T-helper 17 cell (primary cell): Measurements from ENCODE around the gene NUP153. TPM values are rescaled to one million over a fixed set of nuclear protein-coding genes. Genes with fewer than 3 reads are reported as not detected.

Source experiments
- ATAC-seq: fragments of 150-1000 bp; cut with Tn5 transposase; 2 replicates; pipeline ENCODE4 v1.10.0; 2021; ENCODE audit warnings: mild to moderate bottlenecking, moderate library complexity
- DNase-seq, 3 donors: peaks; one replicate each; pipeline versions ENCODE4 v3.0.0 to v3.0.0-alpha.2; 2020 to 2021
- H3K9me3 ChIP-seq: one replicate; pipeline ENCODE4 v1.7.0; 2013; ENCODE audit warnings: low read length, mild to moderate bottlenecking; ENCODE audit not compliant: control insufficient read depth, poor library complexity, severe bottlenecking
- H3K27ac Mint-ChIP-seq: one replicate; pipeline ENCODE4 v1.8.0; 2022; ENCODE audit warnings: mild to moderate bottlenecking, moderate library complexity, mixed read lengths
- H3K27me3 Mint-ChIP-seq: one replicate; pipeline ENCODE4 v1.8.0; 2022; ENCODE audit warnings: mixed read lengths
- H3K36me3 Mint-ChIP-seq: one replicate; pipeline ENCODE4 v1.8.0; 2022; ENCODE audit warnings: low read depth, mixed read lengths
- H3K4me1 Mint-ChIP-seq: one replicate; pipeline ENCODE4 v1.8.0; 2022; ENCODE audit warnings: mild to moderate bottlenecking, mixed read lengths
- H3K4me3 Mint-ChIP-seq: one replicate; pipeline ENCODE4 v1.8.0; 2022; ENCODE audit warnings: mild to moderate bottlenecking, moderate library complexity, mixed read lengths
- total RNA-seq, 4 donors: library from RNA in 2 of 4; stranded (reverse) in 2 of 4; gene quantifications; one replicate each; pipeline ENCODE4 v1.2.3 and lab custom pipeline; 2022 to 2026

The NUP153 gene
- total RNA-seq, 2 donors from 2014 or later: 63.3 to 66.3 TPM

GRCh38 chr6:17633465-17634188 is 73.1 kb downstream of the NUP153 start:
- DNase-seq (no peak), ATAC-seq (peak; percentile 45)
- H3K4me3 Mint-ChIP-seq: peak overlapping the region; percentile 53
- peaks cover 45% of the 10 kb centered on the region for H3K4me1 Mint-ChIP-seq
- no peaks in the 10 kb centered on the region for H3K27me3 Mint-ChIP-seq
- H3K36me3 Mint-ChIP-seq: peaks cover 15% of the 10 kb centered on the region
- peak overlapping the region; percentile 54 for H3K27ac Mint-ChIP-seq
- no peaks in the 10 kb centered on the region for H3K9me3 ChIP-seq

DNA sequence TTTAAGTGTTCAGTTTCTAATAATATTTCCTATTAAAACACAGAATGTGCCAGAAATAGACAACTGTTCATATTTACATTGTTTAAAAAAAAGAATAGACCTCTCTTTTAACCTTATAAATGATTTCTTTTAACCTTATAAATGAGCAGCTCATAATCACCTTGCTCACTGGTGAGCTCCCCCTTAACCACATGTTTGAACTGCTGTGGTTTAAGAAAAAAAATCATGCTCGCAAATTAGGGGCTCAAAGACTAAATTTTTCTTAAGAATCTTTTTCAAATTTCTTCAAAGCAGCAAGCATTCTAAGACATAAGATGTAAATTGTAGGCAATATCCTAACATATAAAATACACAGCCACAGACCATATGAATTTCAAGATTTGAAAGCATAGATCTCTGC is 73.8 kb downstream of the NUP153 start:
- H3K4me1 Mint-ChIP-seq: peaks cover 43% of the 10 kb centered on the region
- H3K4me3 Mint-ChIP-seq: no peak overlapping the region
- no peak for DNase-seq

DNA sequence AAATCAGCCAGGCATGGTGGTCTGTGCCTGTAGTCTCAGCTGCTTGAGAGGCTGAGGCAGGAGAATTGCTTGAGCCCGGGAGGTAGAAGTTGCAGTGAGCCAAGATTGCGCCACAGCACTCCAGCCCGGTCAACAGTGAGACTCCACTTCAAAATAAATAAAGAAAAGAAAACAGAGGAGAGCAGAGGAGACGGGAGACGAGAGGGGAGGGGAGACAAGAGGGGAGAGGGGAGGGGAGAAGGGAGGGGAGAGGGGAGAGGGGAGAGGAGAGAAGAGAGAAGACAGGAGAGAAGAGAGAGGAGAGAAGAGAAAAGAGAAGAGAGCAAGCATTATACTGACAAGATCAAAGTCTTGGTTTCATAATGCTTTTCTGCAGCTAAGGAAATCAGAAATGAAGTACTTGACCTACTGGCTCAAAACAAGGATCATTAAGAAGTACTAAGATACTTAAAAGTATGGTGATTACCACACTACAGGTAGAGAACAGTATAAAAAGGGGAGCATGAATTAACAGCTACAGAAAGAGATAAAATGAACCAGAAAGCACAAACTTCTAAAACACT is 76.1 kb downstream of the NUP153 start:
- peak overlapping the region; percentile 68 for H3K27ac Mint-ChIP-seq
- H3K36me3 Mint-ChIP-seq: peaks cover 8% of the 10 kb centered on the region

More for the DNA sequence above, 73.8 kb downstream of the NUP153 start:
- no peaks in the 10 kb centered on the region for H3K9me3 ChIP-seq
- Mint-ChIP-seq H3K27ac (peak overlapping the region; percentile 54), H3K36me3 (peaks cover 12% of the 10 kb centered on the region), H3K27me3 (no peaks in the 10 kb centered on the region)
- ATAC-seq: no peak

DNA sequence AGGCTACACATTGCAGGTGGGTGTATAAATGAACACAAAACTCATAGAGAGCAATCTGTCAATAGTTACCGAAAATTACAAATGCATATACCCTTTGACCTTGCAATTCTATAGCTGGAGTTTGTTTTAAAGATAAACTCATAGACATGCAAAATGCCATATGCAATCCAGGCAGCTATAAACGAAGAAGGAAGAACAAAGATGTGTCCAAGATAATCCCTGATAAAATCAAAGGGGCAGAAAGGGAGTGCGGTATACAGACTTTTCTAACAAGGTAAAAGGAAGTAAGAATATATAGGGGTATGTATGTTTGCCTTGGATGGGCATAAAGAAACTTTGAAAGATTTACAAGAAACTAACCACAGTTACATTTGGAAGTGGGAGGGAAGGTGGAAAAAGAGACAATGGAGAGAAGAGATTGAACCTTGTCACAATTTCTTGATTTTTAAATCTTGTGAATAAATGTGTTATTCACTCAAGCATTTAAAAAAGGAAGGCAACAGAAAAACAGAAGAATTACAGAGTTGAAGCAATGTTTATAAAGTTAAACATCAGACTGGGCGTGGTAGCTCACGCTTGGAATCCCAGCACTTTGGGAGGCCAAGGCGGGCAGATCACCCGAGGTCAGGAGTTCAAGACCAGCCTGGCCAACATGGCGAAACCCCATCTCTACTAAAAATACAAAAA is 76.8 kb downstream of the NUP153 start:
- DNase-seq (no peak), ATAC-seq (no peak)
- Mint-ChIP-seq H3K4me3 (no peak overlapping the region), H3K4me1 (peaks cover 34% of the 10 kb centered on the region), H3K36me3 (peaks cover 8% of the 10 kb centered on the region), H3K27me3 (no peaks in the 10 kb centered on the region), H3K27ac (peak overlapping the region; percentile 68)
- H3K9me3 ChIP-seq: no peaks in the 10 kb centered on the region

More for the DNA sequence above, 76.1 kb downstream of the NUP153 start:
- H3K9me3 ChIP-seq: no peaks in the 10 kb centered on the region
- no peak overlapping the region for H3K4me3 Mint-ChIP-seq
- no peak for DNase-seq
- no peaks in the 10 kb centered on the region for H3K27me3 Mint-ChIP-seq
- ATAC-seq: no peak
- H3K4me1 Mint-ChIP-seq: peaks cover 36% of the 10 kb centered on the region

- Mint-ChIP-seq H3K4me3 (no peak overlapping the region), H3K4me1 (peaks cover 34% of the 10 kb centered on the region), H3K27ac (peak overlapping the region; percentile 68), H3K27me3 (no peaks in the 10 kb centered on the region), H3K36me3 (peaks cover 5% of the 10 kb centered on the region)
- DNase-seq (no peak), ATAC-seq (no peak)
- H3K9me3 ChIP-seq: no peaks in the 10 kb centered on the region
Measured at GRCh38 chr6:17628873-17629272, 77.9 kb downstream of the NUP153 start.

DNA sequence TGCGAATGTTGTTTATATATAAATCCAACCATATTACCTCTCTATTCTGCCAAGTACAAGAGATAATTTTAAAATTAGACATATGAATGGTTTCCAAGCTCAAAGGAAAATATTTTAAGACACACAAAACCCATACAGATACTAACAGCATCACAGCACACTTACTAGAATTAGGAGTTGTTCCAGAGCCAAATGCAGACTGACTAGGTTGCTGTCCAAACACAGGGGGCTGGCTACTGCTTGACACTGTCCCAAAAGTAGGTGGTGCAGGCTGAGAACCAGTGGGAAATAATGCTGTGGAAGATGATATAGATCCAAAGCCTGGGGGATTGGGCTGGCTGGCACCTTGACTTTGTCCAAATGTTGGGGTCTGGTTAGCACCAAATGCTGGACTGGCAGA is 82.3 kb downstream of the NUP153 start:
- no peak for ATAC-seq

GRCh38 chr6:17622144-17622543 is 84.6 kb downstream of the NUP153 start:
- H3K36me3 Mint-ChIP-seq: peaks cover 6% of the 10 kb centered on the region
- peaks cover 20% of the 10 kb centered on the region for H3K4me1 Mint-ChIP-seq
- H3K27ac Mint-ChIP-seq: no peak overlapping the region
- no peak for ATAC-seq
- no peaks in the 10 kb centered on the region for H3K27me3 Mint-ChIP-seq
- no peak for DNase-seq
- H3K4me3 Mint-ChIP-seq: no peak overlapping the region
- H3K9me3 ChIP-seq: no peaks in the 10 kb centered on the region

More for the DNA sequence above, 82.3 kb downstream of the NUP153 start:
- Mint-ChIP-seq H3K36me3 (no peaks in the 10 kb centered on the region), H3K27ac (no peak overlapping the region), H3K4me1 (peaks cover 18% of the 10 kb centered on the region), H3K27me3 (no peaks in the 10 kb centered on the region), H3K4me3 (no peak overlapping the region)
- DNase-seq: no peak
- H3K9me3 ChIP-seq: no peaks in the 10 kb centered on the region

GRCh38 chr6:17621003-17621402 is 85.7 kb downstream of the NUP153 start:
- ATAC-seq: no peak
- no peak overlapping the region for H3K4me3 Mint-ChIP-seq
- H3K27ac Mint-ChIP-seq: no peak overlapping the region

GRCh38 chr6:17615794-17616193 is 90.9 kb downstream of the NUP153 start:
- no peaks in the 10 kb centered on the region for H3K27me3 Mint-ChIP-seq
- H3K27ac Mint-ChIP-seq: no peak overlapping the region
- no peak for DNase-seq
- H3K4me1 Mint-ChIP-seq: peaks cover 16% of the 10 kb centered on the region
- no peaks in the 10 kb centered on the region for H3K9me3 ChIP-seq
- no peak overlapping the region for H3K4me3 Mint-ChIP-seq
- ATAC-seq: no peak
- H3K36me3 Mint-ChIP-seq: peaks cover 10% of the 10 kb centered on the region

More at GRCh38 chr6:17621003-17621402, 85.7 kb downstream of the NUP153 start:
- H3K9me3 ChIP-seq: no peaks in the 10 kb centered on the region
- H3K27me3 Mint-ChIP-seq: no peaks in the 10 kb centered on the region
- peaks cover 20% of the 10 kb centered on the region for H3K4me1 Mint-ChIP-seq
- DNase-seq: no peak
- peaks cover 8% of the 10 kb centered on the region for H3K36me3 Mint-ChIP-seq

DNA sequence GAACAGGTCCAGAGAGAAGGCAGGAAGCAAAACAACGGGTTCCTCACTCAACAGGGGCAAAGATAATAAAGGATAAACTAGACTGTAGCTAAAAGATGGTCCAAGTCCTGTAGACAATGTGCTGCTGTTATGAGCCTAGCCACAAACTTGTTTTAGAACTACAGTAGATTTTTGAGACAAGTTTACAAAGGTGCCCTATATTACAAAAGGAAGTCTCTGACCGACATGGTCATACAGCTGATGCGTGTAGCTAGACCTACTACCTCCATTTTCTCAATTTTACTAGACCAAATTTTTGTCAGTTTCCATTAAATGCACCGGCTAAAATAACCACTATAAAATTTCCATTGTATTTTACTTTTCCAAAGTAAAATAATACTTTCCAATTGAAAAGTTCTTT is 94.7 kb downstream of the NUP153 start:
- ATAC-seq (peak; percentile 54), DNase-seq (no peak)
- no peak overlapping the region for H3K4me3 Mint-ChIP-seq
- H3K9me3 ChIP-seq: no peaks in the 10 kb centered on the region
- peaks cover 14% of the 10 kb centered on the region for H3K4me1 Mint-ChIP-seq
- H3K27ac Mint-ChIP-seq: peak overlapping the region; percentile 81
- H3K36me3 Mint-ChIP-seq: peaks cover 3% of the 10 kb centered on the region
- no peaks in the 10 kb centered on the region for H3K27me3 Mint-ChIP-seq

- Mint-ChIP-seq H3K27me3 (no peaks in the 10 kb centered on the region), H3K4me1 (peaks cover 14% of the 10 kb centered on the region), H3K36me3 (peaks cover 2% of the 10 kb centered on the region), H3K27ac (peak overlapping the region; percentile 81), H3K4me3 (no peak overlapping the region)
- ATAC-seq (no peak), DNase-seq (no peak)
- no peaks in the 10 kb centered on the region for H3K9me3 ChIP-seq
Measured at GRCh38 chr6:17610835-17611234, 95.9 kb downstream of the NUP153 start.

- Mint-ChIP-seq H3K36me3 (peaks cover 7% of the 10 kb centered on the region), H3K27ac (no peak overlapping the region), H3K4me3 (no peak overlapping the region), H3K4me1 (peaks cover 27% of the 10 kb centered on the region), H3K27me3 (no peaks in the 10 kb centered on the region)
- DNase-seq: no peak
- ATAC-seq: no peak
- H3K9me3 ChIP-seq: no peaks in the 10 kb centered on the region
Measured at GRCh38 chr6:17606606-17607005, 100.1 kb downstream of the NUP153 start.

DNA sequence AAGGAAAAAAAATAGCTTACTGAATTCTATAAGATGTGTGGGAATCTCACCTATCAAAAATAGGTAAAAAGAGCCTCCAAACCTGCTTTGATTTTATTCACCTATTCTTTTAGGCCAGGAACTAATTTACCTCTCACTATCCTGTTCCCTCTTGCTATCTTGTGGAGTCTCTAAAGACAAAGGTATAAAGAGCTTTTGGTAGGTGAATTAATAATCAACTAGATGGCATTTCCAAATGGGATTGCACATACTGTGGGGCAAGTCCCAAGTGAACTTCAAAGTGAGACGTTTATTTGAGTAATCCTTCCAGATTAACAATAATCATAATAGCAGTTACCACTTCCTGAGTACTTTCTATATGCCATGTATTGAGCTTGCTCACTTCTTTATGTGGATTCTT is 103.8 kb downstream of the NUP153 start:
- Mint-ChIP-seq H3K36me3 (peaks cover 7% of the 10 kb centered on the region), H3K27ac (peak overlapping the region; percentile 94), H3K27me3 (no peaks in the 10 kb centered on the region), H3K4me1 (peaks cover 30% of the 10 kb centered on the region), H3K4me3 (peak overlapping the region; percentile 64)
- no peaks in the 10 kb centered on the region for H3K9me3 ChIP-seq
- DNase-seq (no peak), ATAC-seq (no peak)
